Karpas-422 (cell line): ENCODE results near the gene ST7. TPM values are rescaled to one million over a fixed set of nuclear protein-coding genes. Genes with fewer than 3 reads are reported as not detected.

ENCODE experiments used
- DNase-seq: peaks from one replicate; pipeline ENCODE4 v3.0.0-alpha.2; 2015
- H2AFZ ChIP-seq: fragments of 200-600 bp; sonication (generic); 2 replicates; pipeline ENCODE4 v1.6.1; 2014; ENCODE audit warnings: antibody characterized with exemption, low read length, mixed read lengths
- H3K27ac ChIP-seq: fragments of 200-600 bp; sonication (generic); 2 replicates; pipeline ENCODE4 v1.5.1; 2014; ENCODE audit warnings: mild to moderate bottlenecking, low read length, moderate library complexity
- H3K27me3 ChIP-seq: fragments of 200-600 bp; sonication (generic); 2 replicates; pipeline ENCODE4 v1.6.1; 2014; ENCODE audit warnings: low read length, mixed read lengths
- H3K36me3 ChIP-seq: fragments of 200-600 bp; sonication (generic); 2 replicates; pipeline ENCODE4 v1.6.1; 2014; ENCODE audit warnings: low read length, mixed read lengths; ENCODE audit not compliant: insufficient read depth
- H3K4me1 ChIP-seq: fragments of 200-600 bp; sonication (generic); 2 replicates; pipeline ENCODE4 v1.6.1; 2014; ENCODE audit warnings: mild to moderate bottlenecking, low read length, mixed read lengths
- H3K4me2 ChIP-seq: fragments of 200-600 bp; sonication (generic); 2 replicates; pipeline ENCODE4 v1.6.1; 2014; ENCODE audit warnings: low read length, low read depth, mild to moderate bottlenecking; ENCODE audit not compliant: poor library complexity, severe bottlenecking
- H3K4me3 ChIP-seq: fragments of 200-600 bp; sonication (generic); 2 replicates; pipeline ENCODE4 v1.5.1; 2014; ENCODE audit warnings: mild to moderate bottlenecking, antibody characterized with exemption, low read length, mixed read lengths
- H3K79me2 ChIP-seq: fragments of 200-600 bp; sonication (generic); 2 replicates; pipeline ENCODE4 v1.6.1; 2014; ENCODE audit warnings: mild to moderate bottlenecking, low read length, mixed read lengths
- H3K9ac ChIP-seq: fragments of 200-600 bp; sonication (generic); 2 replicates; pipeline ENCODE4 v1.6.0; 2014; ENCODE audit warnings: low read length
- H3K9me2 ChIP-seq: fragments of 200-600 bp; sonication (generic), shearing (Covaris generic); replicated peaks from 2 replicates; pipeline ENCODE4 v1.6.0; 2014; ENCODE audit warnings: mild to moderate bottlenecking, low read length, moderate library complexity; ENCODE audit not compliant: insufficient read depth
- H3K9me3 ChIP-seq: fragments of 300-700, 200-600 bp; sonication (generic); 2 replicates; pipeline ENCODE4 v1.6.1; 2014; ENCODE audit warnings: low read length, mixed read lengths
- H4K20me1 ChIP-seq: fragments of 200-600 bp; sonication (generic); 2 replicates; pipeline ENCODE4 v1.6.1; 2014; ENCODE audit warnings: mild to moderate bottlenecking, antibody characterized with exemption, low read length, low read depth; ENCODE audit not compliant: insufficient read depth
- total RNA-seq: library from RNA; depleted of rRNA; stranded (reverse); fragments of >200 nt; shearing (Covaris generic); gene quantifications from 2 replicates; pipeline ENCODE4 v1.2.3, GENCODE V29; 2014; ENCODE audit warnings: low replicate concordance

Gene ST7
- total RNA-seq, 1 experiment from 2014 or later = 4.6 TPM

DNA sequence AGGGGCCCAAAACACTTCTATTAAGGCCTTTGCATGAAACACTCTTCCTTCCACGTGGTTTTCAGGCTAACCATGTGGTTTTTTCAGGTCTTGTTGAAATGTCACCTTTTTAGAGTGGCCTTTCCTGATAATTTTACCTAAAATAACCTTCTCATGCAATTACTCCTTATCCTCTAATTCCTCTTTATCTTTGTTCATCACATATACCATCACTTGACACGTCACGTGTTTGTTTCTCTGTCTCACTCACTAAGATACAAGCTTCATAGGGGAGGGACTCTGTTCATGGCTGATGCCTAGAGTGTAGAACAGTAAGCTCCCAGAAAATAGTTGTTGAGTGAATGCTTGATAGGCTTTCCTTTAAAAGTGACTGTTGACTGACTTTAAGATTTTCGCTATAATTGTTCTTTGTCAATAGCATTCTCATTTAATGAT is 63.7 kb downstream of the ST7 start:
- Histone ChIP-seq H3K4me1 (no peaks in the 10 kb centered on the region), H2AFZ (no peak overlapping the region), H3K9me3 (no peaks in the 10 kb centered on the region), H3K4me3 (no peak overlapping the region), H3K4me2 (no peak overlapping the region), H3K27me3 (no peaks in the 10 kb centered on the region), H4K20me1 (no peaks in the 10 kb centered on the region), H3K27ac (no peak overlapping the region), H3K79me2 (no peaks in the 10 kb centered on the region), H3K9ac (no peak overlapping the region), H3K36me3 (no peaks in the 10 kb centered on the region), H3K9me2 (no peaks in the 10 kb centered on the region)
- DNase-seq = no peak

DNA sequence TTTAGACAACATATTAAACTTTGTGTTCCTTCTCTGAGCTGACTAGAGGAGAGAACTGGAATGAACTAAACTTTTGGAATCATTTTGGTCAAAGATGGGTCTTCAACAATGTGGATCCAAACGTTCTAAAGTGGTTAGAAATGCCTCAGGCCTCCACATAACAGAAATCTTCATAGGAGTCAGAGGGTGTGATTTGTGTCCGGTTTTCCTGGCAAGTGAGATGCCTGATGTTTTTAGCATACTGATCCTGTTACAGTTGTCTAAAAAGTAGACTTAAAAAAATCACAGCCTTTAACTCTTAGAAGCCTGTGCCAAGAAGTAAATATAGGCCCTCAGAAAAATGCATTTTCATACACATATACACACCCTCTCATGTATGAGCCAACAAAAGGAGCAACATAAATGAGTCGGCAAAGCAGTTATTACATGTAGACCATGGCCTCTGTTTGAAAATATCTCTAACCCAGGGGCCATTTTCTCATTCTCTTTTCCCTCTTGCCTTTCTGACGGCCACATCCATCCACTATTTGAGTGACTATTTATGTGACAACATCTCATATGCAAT is 64.5 kb downstream of the ST7 start:
- no peak overlapping the region for H3K9ac ChIP-seq
- H4K20me1 ChIP-seq = no peaks in the 10 kb centered on the region
- H3K9me3 ChIP-seq = no peaks in the 10 kb centered on the region
- H3K4me2 ChIP-seq = no peak overlapping the region
- no peaks in the 10 kb centered on the region for H3K9me2 ChIP-seq
- no peaks in the 10 kb centered on the region for H3K79me2 ChIP-seq
- no peak for DNase-seq
- no peaks in the 10 kb centered on the region for H3K36me3 ChIP-seq
- H2AFZ ChIP-seq = no peak overlapping the region
- no peaks in the 10 kb centered on the region for H3K27me3 ChIP-seq
- no peak overlapping the region for H3K4me3 ChIP-seq
- H3K4me1 ChIP-seq = no peaks in the 10 kb centered on the region
- H3K27ac ChIP-seq = no peak overlapping the region

DNA sequence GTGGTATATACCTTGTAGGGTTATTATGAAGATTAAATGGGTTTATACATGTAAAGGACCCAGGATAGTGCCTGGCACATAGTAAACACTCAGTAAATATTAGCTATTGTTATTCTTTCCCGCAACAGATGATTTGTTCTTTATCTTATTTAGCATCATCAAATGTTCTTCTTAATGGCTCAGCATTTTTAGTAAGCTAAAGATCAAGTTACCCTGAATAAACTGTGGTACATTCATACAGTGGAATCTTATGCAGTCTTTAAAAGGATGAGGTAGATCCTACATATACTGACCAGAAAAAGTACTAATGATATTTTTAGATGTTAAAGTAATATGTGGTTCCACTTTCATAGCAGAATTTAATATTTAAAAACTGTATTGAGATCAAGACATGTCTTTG is 65.4 kb downstream of the ST7 start:
- Histone ChIP-seq H3K9ac (no peak overlapping the region), H3K4me3 (no peak overlapping the region), H2AFZ (no peak overlapping the region), H3K27ac (no peak overlapping the region), H3K4me1 (no peaks in the 10 kb centered on the region), H4K20me1 (no peaks in the 10 kb centered on the region), H3K27me3 (no peaks in the 10 kb centered on the region), H3K9me2 (no peaks in the 10 kb centered on the region), H3K4me2 (no peak overlapping the region), H3K79me2 (no peaks in the 10 kb centered on the region), H3K9me3 (no peaks in the 10 kb centered on the region), H3K36me3 (no peaks in the 10 kb centered on the region)
- no peak for DNase-seq

DNA sequence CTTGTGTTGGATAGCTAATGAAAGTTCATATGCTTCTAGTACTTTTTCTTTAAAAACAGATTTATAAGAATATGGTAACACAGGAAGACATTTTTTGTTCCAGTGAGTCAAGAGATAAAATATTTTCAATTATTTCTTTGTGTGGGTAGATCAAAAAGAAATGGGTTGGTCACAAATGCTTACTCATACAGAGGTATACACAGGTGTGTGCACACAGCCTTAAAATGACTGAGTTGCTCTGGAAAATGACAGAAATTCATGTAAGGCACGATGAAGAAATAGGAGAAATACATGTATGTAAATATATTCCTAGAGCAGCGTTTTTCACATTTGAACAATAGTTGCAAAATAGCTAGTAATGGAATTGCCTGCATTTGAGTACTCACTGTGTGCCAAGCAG is 66.0 kb downstream of the ST7 start:
- Histone ChIP-seq H3K4me2 (no peak overlapping the region), H3K36me3 (no peaks in the 10 kb centered on the region), H3K4me1 (no peaks in the 10 kb centered on the region), H3K4me3 (no peak overlapping the region), H3K9me3 (no peaks in the 10 kb centered on the region), H3K9me2 (no peaks in the 10 kb centered on the region), H3K27me3 (no peaks in the 10 kb centered on the region), H2AFZ (no peak overlapping the region), H3K27ac (no peak overlapping the region), H4K20me1 (no peaks in the 10 kb centered on the region), H3K79me2 (no peaks in the 10 kb centered on the region), H3K9ac (no peak overlapping the region)
- DNase-seq = no peak

DNA sequence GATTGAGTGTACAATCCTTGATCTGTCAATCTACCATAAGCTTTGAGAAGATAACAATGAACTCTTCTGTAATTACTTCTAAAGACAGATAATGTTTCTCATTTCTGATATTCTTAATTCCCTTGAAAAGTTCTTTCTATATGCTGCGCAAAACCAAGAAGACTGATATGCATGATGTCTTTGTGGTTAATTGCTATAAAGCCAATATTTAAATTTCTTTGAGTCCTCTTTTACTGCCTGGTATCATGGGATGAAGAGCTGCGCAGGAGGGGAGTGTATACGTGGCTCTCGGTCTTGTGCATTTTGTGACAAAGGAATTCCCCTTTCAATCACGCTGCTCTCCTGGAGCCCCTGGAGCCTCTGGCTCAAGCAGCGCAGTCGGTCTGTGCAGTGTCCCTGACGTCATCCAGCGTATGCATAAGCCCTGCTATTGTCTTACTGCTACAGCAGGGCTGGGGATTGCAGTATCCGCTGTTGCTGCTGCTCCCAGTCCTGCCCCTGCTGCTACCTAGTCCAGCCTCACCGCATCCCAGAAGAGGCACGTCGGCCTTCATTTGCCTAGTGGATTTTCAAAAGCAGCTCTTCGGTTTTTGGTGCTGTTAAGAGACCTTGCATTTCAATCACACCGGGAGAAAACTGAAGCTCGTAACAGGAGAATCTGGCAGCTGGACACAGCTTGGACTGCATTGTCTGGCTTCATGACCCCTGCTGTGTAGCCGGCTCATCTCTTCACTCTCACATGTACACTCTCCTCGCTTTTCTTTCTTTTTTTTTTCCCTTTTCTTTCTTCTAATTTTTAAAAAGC is 66.7 kb downstream of the ST7 start:
- Histone ChIP-seq H3K27me3 (no peaks in the 10 kb centered on the region), H3K79me2 (no peaks in the 10 kb centered on the region), H3K9ac (no peak overlapping the region), H3K9me3 (no peaks in the 10 kb centered on the region), H3K4me1 (no peaks in the 10 kb centered on the region), H3K27ac (no peak overlapping the region), H3K36me3 (no peaks in the 10 kb centered on the region), H2AFZ (no peak overlapping the region), H3K4me3 (no peak overlapping the region), H3K4me2 (no peak overlapping the region), H4K20me1 (no peaks in the 10 kb centered on the region), H3K9me2 (no peaks in the 10 kb centered on the region)
- DNase-seq = no peak

DNA sequence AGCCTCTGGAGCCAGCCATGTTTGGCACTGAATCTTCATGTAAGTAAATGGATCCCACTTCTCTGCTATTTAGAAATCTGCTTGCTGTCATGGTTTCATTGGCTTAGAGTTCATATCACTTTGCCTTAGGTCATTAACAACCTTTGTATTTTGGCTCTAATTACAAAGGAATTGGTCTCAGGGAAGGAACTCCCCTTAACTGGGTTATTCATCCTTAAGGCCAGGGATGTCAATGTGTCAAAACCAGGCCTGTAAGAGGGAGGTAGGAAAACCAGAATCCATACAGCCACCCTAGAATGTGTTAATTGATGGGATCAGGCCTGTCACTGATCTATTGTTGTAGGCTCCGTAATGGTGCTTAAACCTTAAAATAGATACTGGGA is 67.3 kb downstream of the ST7 start:
- Histone ChIP-seq H2AFZ (no peak overlapping the region), H3K36me3 (no peaks in the 10 kb centered on the region), H3K4me1 (no peaks in the 10 kb centered on the region), H3K9ac (no peak overlapping the region), H3K9me2 (no peaks in the 10 kb centered on the region), H3K27me3 (no peaks in the 10 kb centered on the region), H3K4me2 (no peak overlapping the region), H3K27ac (no peak overlapping the region), H3K4me3 (no peak overlapping the region), H4K20me1 (no peaks in the 10 kb centered on the region), H3K79me2 (no peaks in the 10 kb centered on the region), H3K9me3 (no peaks in the 10 kb centered on the region)
- no peak for DNase-seq

DNA sequence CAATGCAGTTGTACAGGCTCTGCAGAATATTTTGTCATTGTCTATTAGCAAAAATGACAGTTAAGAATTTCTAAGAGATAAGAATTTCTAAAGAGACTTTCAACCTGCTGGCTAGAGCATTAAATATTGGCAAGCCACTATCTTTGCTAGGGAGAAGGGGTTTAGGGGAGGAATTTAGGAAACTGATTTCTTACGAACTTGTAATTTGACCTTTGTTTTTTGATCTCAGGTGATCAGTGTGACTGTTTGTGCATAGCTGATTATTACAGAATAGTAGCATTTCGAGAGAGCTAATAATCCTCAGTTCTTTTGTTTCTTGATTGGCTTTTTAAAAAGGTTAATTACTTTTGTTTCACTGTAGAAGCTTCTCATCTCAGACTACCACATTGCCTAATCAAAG is 68.1 kb downstream of the ST7 start:
- Histone ChIP-seq H2AFZ (no peak overlapping the region), H3K9me3 (no peaks in the 10 kb centered on the region), H4K20me1 (no peaks in the 10 kb centered on the region), H3K27ac (no peak overlapping the region), H3K9me2 (no peaks in the 10 kb centered on the region), H3K27me3 (no peaks in the 10 kb centered on the region), H3K4me1 (no peaks in the 10 kb centered on the region), H3K4me2 (no peak overlapping the region), H3K36me3 (no peaks in the 10 kb centered on the region), H3K4me3 (no peak overlapping the region), H3K79me2 (no peaks in the 10 kb centered on the region), H3K9ac (no peak overlapping the region)
- DNase-seq = no peak

DNA sequence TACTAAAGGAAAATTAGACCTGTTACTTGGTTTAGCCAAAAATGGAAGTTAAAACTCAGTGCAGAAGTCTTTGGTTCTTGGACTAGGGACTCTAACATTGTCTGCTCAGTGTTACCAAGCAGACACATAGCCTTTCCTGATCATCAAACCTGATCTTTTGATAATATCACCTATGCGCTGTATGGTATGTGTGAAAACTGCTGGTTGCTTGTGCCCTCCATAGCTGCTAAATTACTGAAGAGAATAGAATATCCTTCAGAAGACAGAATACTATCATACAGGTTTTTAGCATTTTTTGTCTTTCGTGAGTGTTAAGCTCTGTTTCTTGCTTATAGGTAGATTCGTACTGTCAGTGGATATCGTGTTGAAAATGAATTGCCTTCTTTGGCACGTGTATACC is 68.7 kb downstream of the ST7 start:
- Histone ChIP-seq H3K4me2 (no peak overlapping the region), H3K27ac (no peak overlapping the region), H3K9me2 (no peaks in the 10 kb centered on the region), H3K27me3 (no peaks in the 10 kb centered on the region), H3K4me1 (no peaks in the 10 kb centered on the region), H3K79me2 (no peaks in the 10 kb centered on the region), H3K36me3 (no peaks in the 10 kb centered on the region), H4K20me1 (no peaks in the 10 kb centered on the region), H2AFZ (no peak overlapping the region), H3K4me3 (no peak overlapping the region), H3K9ac (no peak overlapping the region), H3K9me3 (no peaks in the 10 kb centered on the region)
- DNase-seq = no peak
